HepG2 (cell line): ENCODE measurements around the gene PRCP. TPM values are rescaled to one million over a fixed set of nuclear protein-coding genes. Genes with fewer than 3 reads are reported as not detected.

Source experiments
- ELK4 ChIP-seq: sonication (generic); formaldehyde crosslinking; IDR thresholded peaks from 2 replicates; pipeline ENCODE4 v1.9.0; 2021; ENCODE audit warnings: missing genetic modification reagents, borderline replicate concordance
- GABPA ChIP-seq, 2 experiments: IDR thresholded peaks; 2 replicates each; pipeline ENCODE4 v1.6.1; 2011 to 2016; ENCODE audit warnings: low read depth in 2 of 2, low read length in 1 of 2, missing biosample characterization in 1 of 2, missing genetic modification characterization in 1 of 2
- HMG20A ChIP-seq: IDR thresholded peaks from 2 replicates; pipeline ENCODE4 v1.6.1; 2016; ENCODE audit warnings: borderline replicate concordance
- IRX3 ChIP-seq: sonication (generic); formaldehyde crosslinking; IDR thresholded peaks from 2 replicates; pipeline ENCODE4 v1.8.1; 2023; ENCODE audit warnings: mild to moderate bottlenecking, low read depth, missing genetic modification reagents, borderline replicate concordance
- JDP2 ChIP-seq: sonication (generic); formaldehyde crosslinking; IDR thresholded peaks from 2 replicates; pipeline ENCODE4 v1.8.1; 2022; ENCODE audit warnings: missing genetic modification reagents, borderline replicate concordance
- POLR2A ChIP-seq, 2 experiments: IDR thresholded peaks; 2 replicates each; pipeline ENCODE4 v1.6.1; 2011; ENCODE audit warnings: low read depth in 2 of 2, low read length in 2 of 2, mild to moderate bottlenecking in 1 of 2, moderate library complexity in 1 of 2; ENCODE audit not compliant: insufficient read depth in 1 of 2
- RNF219 ChIP-seq: sonication (generic); formaldehyde crosslinking; IDR thresholded peaks from 2 replicates; pipeline ENCODE4 v1.5.0; 2020; ENCODE audit warnings: mild to moderate bottlenecking, missing genetic modification reagents
- SSRP1 ChIP-seq: IDR thresholded peaks from 2 replicates; pipeline ENCODE4 v1.6.1; 2016; ENCODE audit warnings: control low read depth
- ZBTB40 ChIP-seq, 2 experiments: fragments of 450-650 bp in 1 of 2; sonication (generic) in 1 of 2; formaldehyde crosslinking in 1 of 2; IDR thresholded peaks; 2 replicates each; pipeline versions ENCODE4 v1.6.1 to v1.8.0; 2016 to 2022; ENCODE audit warnings: antibody characterized with exemption in 1 of 2, mild to moderate bottlenecking in 1 of 2, missing genetic modification reagents in 1 of 2
- ZNF20 ChIP-seq: sonication (generic); formaldehyde crosslinking; IDR thresholded peaks from 2 replicates; pipeline ENCODE4 v1.4.0; 2020; ENCODE audit warnings: mild to moderate bottlenecking, moderate library complexity, missing genetic modification reagents
- ZNF543 ChIP-seq: sonication (generic); formaldehyde crosslinking; IDR thresholded peaks from 2 replicates; pipeline ENCODE4 v1.4.0; 2020; ENCODE audit warnings: mild to moderate bottlenecking, missing genetic modification reagents
- ZNF562 ChIP-seq: sonication (generic); formaldehyde crosslinking; IDR thresholded peaks from 2 replicates; pipeline ENCODE4 v1.8.0; 2022; ENCODE audit warnings: missing genetic modification reagents, borderline replicate concordance
- ZNF75D ChIP-seq: sonication (generic); formaldehyde crosslinking; IDR thresholded peaks from 2 replicates; pipeline ENCODE4 v1.8.1; 2023; ENCODE audit warnings: missing genetic modification reagents, mild to moderate bottlenecking, borderline replicate concordance
- ZNF777 ChIP-seq: sonication (generic); formaldehyde crosslinking; IDR thresholded peaks from 2 replicates; pipeline ENCODE4 v1.4.0; 2020; ENCODE audit warnings: missing genetic modification reagents
- ZNF780A ChIP-seq: sonication (generic); formaldehyde crosslinking; IDR thresholded peaks from 2 replicates; pipeline ENCODE4 v1.8.0; 2022; ENCODE audit warnings: mild to moderate bottlenecking, missing genetic modification reagents, moderate library complexity
- ZNF790 ChIP-seq: sonication (generic); formaldehyde crosslinking; IDR thresholded peaks from 2 replicates; pipeline ENCODE4 v1.8.0; 2022; ENCODE audit warnings: missing genetic modification reagents, mild to moderate bottlenecking, borderline replicate concordance
- ZNF841 ChIP-seq: sonication (generic); formaldehyde crosslinking; IDR thresholded peaks from 2 replicates; pipeline ENCODE4 v1.8.1; 2023; ENCODE audit warnings: missing genetic modification reagents, borderline replicate concordance
- polyA plus RNA-seq, 8 experiments: library from polyadenylated mRNA; depleted of rRNA in 3 of 8; stranded (reverse) in 7 of 8; unstranded in 1 of 8; fragments of >200 nt; fragmentation: Illumina TruSeq in 4 of 8; extraction: Trizol in 4 of 8; gene quantifications; 2 replicates each; pipeline versions ENCODE4 v1.2.1 to v1.2.3, GENCODE V29; 2011 to 2016; ENCODE audit warnings: low read depth in 4 of 8, missing spikeins in 1 of 8, mixed read lengths in 1 of 8; ENCODE audit not compliant: insufficient read depth in 1 of 8
- total RNA-seq, 5 experiments: library from RNA; depleted of rRNA; stranded (reverse); fragments of >200 nt; fragmentation: Illumina TruSeq; extraction: Trizol; gene quantifications; 2 replicates each; pipeline ENCODE4 v1.2.3, GENCODE V29; 2016; ENCODE audit warnings: low read depth in 1 of 5

PRCP gene
- total and polyA plus RNA-seq, 2 of the 13 experiments (the other 11 are each of a cell fraction or from before 2014, with no cell fraction given) = 84.2 to 105 TPM

GRCh38 chr11:82945682-82946081 lies 45.5 kb upstream of the PRCP start (continued):
- no peak for TF ChIP-seq ZNF841
- TF ChIP-seq SSRP1 (CRISPR knock-in tag) = no peak
- no peak for TF ChIP-seq RNF219 (CRISPR knock-in tag)
- no peak for TF ChIP-seq POLR2A (IDR thresholded peaks at IDR 0.05; ENCODE audit: insufficient read depth in 1 of 2, low read depth in 2 of 2, low read length in 2 of 2)
- TF ChIP-seq ZNF75D (CRISPR knock-in tag) = no peak
- TF ChIP-seq JDP2 (CRISPR knock-in tag) = no peak
- TF ChIP-seq ZNF543 = no peak
- TF ChIP-seq ZNF777 = no peak
- no peak for TF ChIP-seq ZNF562 (CRISPR knock-in tag)
- no peak for TF ChIP-seq ZNF780A (CRISPR knock-in tag)
- no peak for TF ChIP-seq ZNF790
- TF ChIP-seq ZBTB40 (IDR thresholded peaks at IDR 0.05) = no peak
- TF ChIP-seq ZBTB40 (CRISPR knock-in tag; IDR thresholded peaks at IDR 0.05) = 0 out of 2 replicates have a peak, but pooled peaks have one; percentile 38
- TF ChIP-seq GABPA (IDR thresholded peaks at IDR 0.05; ENCODE audit: low read depth, low read length) = no peak
- TF ChIP-seq GABPA (CRISPR knock-in tag; IDR thresholded peaks at IDR 0.05; ENCODE audit: low read depth) = no peak
- no peak for TF ChIP-seq HMG20A (CRISPR knock-in tag)
- no peak for TF ChIP-seq ELK4
- TF ChIP-seq IRX3 (CRISPR knock-in tag) = no peak
- TF ChIP-seq ZNF20 (CRISPR knock-in tag) = no peak
